HL-60 (cell line): ENCODE results near the gene C6orf120.

Experiments used
- CTCF ChIP-seq: IDR thresholded peaks from one replicate; pipeline ENCODE4 v1.5.1; 2011; ENCODE audit warnings: low read length, control low read depth, inconsistent platforms; ENCODE audit not compliant: insufficient read depth
- GABPA ChIP-seq: IDR thresholded peaks from 2 replicates; pipeline ENCODE4 v1.6.1; 2012; ENCODE audit warnings: low read depth
- REST ChIP-seq: IDR thresholded peaks from 2 replicates; pipeline ENCODE4 v1.6.1; 2012; ENCODE audit warnings: low read depth; ENCODE audit not compliant: insufficient replicate concordance

GRCh38 chr6:169689287-169689686 lies 12.6 kb upstream of the C6orf120 start:
- no peak for TF ChIP-seq CTCF
- TF ChIP-seq REST, result no peak
- no peak for TF ChIP-seq GABPA
